Smooth muscle cell (in vitro differentiated cells): ENCODE results near the gene CTNNA2. TPM values are rescaled to one million over a fixed set of nuclear protein-coding genes. Genes with fewer than 3 reads are reported as not detected.
"Not testable (repeated sequence)": the region's sequence is repeated elsewhere in the genome, so short reads cannot be mapped to it uniquely, and the experiment has no call there.

Experiments used
- DNase-seq: peaks from one replicate; lab custom pipeline; 2025; ENCODE audit not compliant: unreplicated experiment; lab: John Stamatoyannopoulos, UW
- H2AFZ ChIP-seq: fragments of 200-600 bp; sonication (generic); 2 replicates; pipeline ENCODE4 v1.6.0; 2016; ENCODE audit warnings: antibody characterized with exemption, low read depth, mild to moderate bottlenecking
- H3F3A ChIP-seq: fragments of 200-600 bp; sonication (generic); 2 replicates; pipeline ENCODE4 v1.6.0; 2017; ENCODE audit warnings: antibody characterized with exemption, low read depth
- H3K27ac ChIP-seq: fragments of 200-600 bp; sonication (generic); 2 replicates; pipeline ENCODE4 v1.5.1; 2016; ENCODE audit warnings: low read depth, mild to moderate bottlenecking
- H3K27me3 ChIP-seq: fragments of 200-600 bp; sonication (generic); 2 replicates; pipeline ENCODE4 v1.6.1; 2016; ENCODE audit warnings: low read depth, mild to moderate bottlenecking
- H3K36me3 ChIP-seq: fragments of 200-600 bp; sonication (generic); 2 replicates; pipeline ENCODE4 v1.5.1; 2016; ENCODE audit warnings: low read depth
- H3K4me1 ChIP-seq: fragments of 200-600 bp; sonication (generic); 2 replicates; pipeline ENCODE4 v1.5.1; 2016; ENCODE audit warnings: low read depth
- H3K4me2 ChIP-seq: fragments of 200-600 bp; sonication (generic); 2 replicates; pipeline ENCODE4 v1.6.0; 2016; ENCODE audit warnings: mild to moderate bottlenecking
- H3K4me3 ChIP-seq: fragments of 200-600 bp; sonication (generic); 2 replicates; pipeline ENCODE4 v1.5.1; 2016; ENCODE audit warnings: mild to moderate bottlenecking
- H3K79me2 ChIP-seq: fragments of 200-600 bp; sonication (generic); 2 replicates; pipeline ENCODE4 v1.6.0; 2016; ENCODE audit warnings: low read depth, mild to moderate bottlenecking
- H3K9ac ChIP-seq: fragments of 200-600 bp; sonication (generic); 2 replicates; pipeline ENCODE4 v1.6.0; 2016; ENCODE audit warnings: low read depth
- H3K9me3 ChIP-seq: fragments of 200-600 bp; sonication (generic); replicated peaks from 2 replicates; pipeline ENCODE4 v1.5.1; 2016; ENCODE audit warnings: low read depth
- H4K20me1 ChIP-seq: fragments of 200-600 bp; sonication (generic); 2 replicates; pipeline ENCODE4 v1.6.0; 2016; ENCODE audit warnings: low read depth
- WGBS: methylation state at CpG from one replicate; pipeline ENCODE4 v1.1.7; 2016; ENCODE audit warnings: low lambda C conversion rate; 5-methylcytosine and 5-hydroxymethylcytosine counted together
- polyA plus RNA-seq: library from polyadenylated mRNA; unstranded; fragments of >200 nt; fragmentation: Nextera tagmentation; extraction: Ambion mirVana; gene quantifications from 2 replicates; pipeline ENCODE4 v1.2.1, GENCODE V29; 2016
- total RNA-seq: library from RNA; depleted of rRNA; stranded (reverse); fragments of >200 nt; gene quantifications from 2 replicates; pipeline ENCODE4 v1.2.3, GENCODE V29; 2014
- TF ChIP-seq, protein P1 (sequence below): fragments of 200-600 bp; sonication (generic); IDR thresholded peaks from 2 replicates; pipeline ENCODE4 v1.5.1; 2017; ENCODE audit warnings: borderline replicate concordance, mild to moderate bottlenecking, antibody characterized with exemption; ENCODE audit not compliant: insufficient read depth, poor library complexity, severe bottlenecking

CTNNA2 gene
- total and polyA plus RNA-seq, 2 experiments from 2014 or later: not detected

DNA sequence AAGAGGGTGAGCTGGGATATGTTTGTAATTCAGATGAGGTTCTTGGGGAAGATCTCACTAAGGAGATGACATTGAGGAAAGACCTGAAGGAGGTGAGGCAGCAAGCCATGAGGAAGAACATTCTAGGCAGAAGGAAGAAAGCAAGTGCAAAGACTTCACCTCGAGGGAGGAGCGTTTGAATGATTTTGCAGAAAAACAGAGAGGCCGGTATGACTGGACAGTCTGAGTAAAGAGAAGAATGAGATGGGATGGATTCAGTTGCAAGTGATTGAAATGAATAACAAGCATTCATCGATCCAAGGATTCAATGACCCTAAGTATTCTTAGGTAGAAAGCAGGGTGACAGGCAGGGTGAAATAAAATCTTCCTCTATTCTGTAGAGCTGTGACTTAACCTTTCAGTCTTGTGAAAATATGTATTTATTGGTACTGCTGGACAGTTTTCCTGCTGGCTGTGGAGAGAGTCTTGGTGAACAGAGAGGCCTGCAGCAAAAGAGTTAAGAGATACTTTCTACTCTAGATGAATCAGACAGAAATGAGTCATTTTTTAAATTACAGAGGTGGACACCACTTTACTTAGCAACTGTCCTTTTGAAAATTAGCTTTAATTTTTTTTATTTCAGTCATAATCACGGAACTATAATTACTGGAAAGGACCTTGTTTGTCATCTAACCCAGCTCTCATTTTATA lies 513.3 kb downstream of the CTNNA2 start:
- DNase-seq: no peak
- no peaks in the 10 kb centered on the region for H3K36me3 ChIP-seq
- no peaks in the 10 kb centered on the region for H3K4me1 ChIP-seq
- no peaks in the 10 kb centered on the region for H3K9me3 ChIP-seq
- H3K4me2 ChIP-seq: no peak overlapping the region
- no peak overlapping the region for H2AFZ ChIP-seq
- TF ChIP-seq, protein P1, sequence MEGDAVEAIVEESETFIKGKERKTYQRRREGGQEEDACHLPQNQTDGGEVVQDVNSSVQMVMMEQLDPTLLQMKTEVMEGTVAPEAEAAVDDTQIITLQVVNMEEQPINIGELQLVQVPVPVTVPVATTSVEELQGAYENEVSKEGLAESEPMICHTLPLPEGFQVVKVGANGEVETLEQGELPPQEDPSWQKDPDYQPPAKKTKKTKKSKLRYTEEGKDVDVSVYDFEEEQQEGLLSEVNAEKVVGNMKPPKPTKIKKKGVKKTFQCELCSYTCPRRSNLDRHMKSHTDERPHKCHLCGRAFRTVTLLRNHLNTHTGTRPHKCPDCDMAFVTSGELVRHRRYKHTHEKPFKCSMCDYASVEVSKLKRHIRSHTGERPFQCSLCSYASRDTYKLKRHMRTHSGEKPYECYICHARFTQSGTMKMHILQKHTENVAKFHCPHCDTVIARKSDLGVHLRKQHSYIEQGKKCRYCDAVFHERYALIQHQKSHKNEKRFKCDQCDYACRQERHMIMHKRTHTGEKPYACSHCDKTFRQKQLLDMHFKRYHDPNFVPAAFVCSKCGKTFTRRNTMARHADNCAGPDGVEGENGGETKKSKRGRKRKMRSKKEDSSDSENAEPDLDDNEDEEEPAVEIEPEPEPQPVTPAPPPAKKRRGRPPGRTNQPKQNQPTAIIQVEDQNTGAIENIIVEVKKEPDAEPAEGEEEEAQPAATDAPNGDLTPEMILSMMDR: no peak
- H3K27ac ChIP-seq: no peak overlapping the region
- H3K27me3 ChIP-seq: no peaks in the 10 kb centered on the region
- no peaks in the 10 kb centered on the region for H4K20me1 ChIP-seq
- H3K4me3 ChIP-seq: no peak overlapping the region
- WGBS: 86% methylated on average over 5 of the region's 5 CpGs
- no peak overlapping the region for H3K9ac ChIP-seq
- no peaks in the 10 kb centered on the region for H3K79me2 ChIP-seq
- H3F3A ChIP-seq: no peaks in the 10 kb centered on the region

- Histone ChIP-seq H3K4me3 (no peak overlapping the region), H2AFZ (no peak overlapping the region), H3K9me3 (no peaks in the 10 kb centered on the region), H3K27ac (no peak overlapping the region), H3K36me3 (no peaks in the 10 kb centered on the region), H3K9ac (no peak overlapping the region), H4K20me1 (no peaks in the 10 kb centered on the region), H3F3A (no peaks in the 10 kb centered on the region), H3K4me1 (no peaks in the 10 kb centered on the region), H3K79me2 (no peaks in the 10 kb centered on the region), H3K4me2 (no peak overlapping the region), H3K27me3 (no peaks in the 10 kb centered on the region)
- WGBS: 93% methylated on average over 3 of the region's 3 CpGs
- TF ChIP-seq, protein P1: no peak
- DNase-seq: no peak
Measured at GRCh38 chr2:80028051-80028450, 515.2 kb downstream of the CTNNA2 start.

GRCh38 chr2:80028584-80028983 lies 515.7 kb downstream of the CTNNA2 start:
- DNase-seq: no peak
- H3K4me3 ChIP-seq: no peak overlapping the region
- TF ChIP-seq, protein P1: no peak
- no peaks in the 10 kb centered on the region for H3K9me3 ChIP-seq
- no peak overlapping the region for H3K4me2 ChIP-seq
- no peaks in the 10 kb centered on the region for H3K36me3 ChIP-seq
- no peak overlapping the region for H3K27ac ChIP-seq
- H3K4me1 ChIP-seq: no peaks in the 10 kb centered on the region
- H3K9ac ChIP-seq: no peak overlapping the region
- H4K20me1 ChIP-seq: no peaks in the 10 kb centered on the region
- H3F3A ChIP-seq: no peaks in the 10 kb centered on the region
- no peaks in the 10 kb centered on the region for H3K27me3 ChIP-seq
- H2AFZ ChIP-seq: no peak overlapping the region
- no peaks in the 10 kb centered on the region for H3K79me2 ChIP-seq

DNA sequence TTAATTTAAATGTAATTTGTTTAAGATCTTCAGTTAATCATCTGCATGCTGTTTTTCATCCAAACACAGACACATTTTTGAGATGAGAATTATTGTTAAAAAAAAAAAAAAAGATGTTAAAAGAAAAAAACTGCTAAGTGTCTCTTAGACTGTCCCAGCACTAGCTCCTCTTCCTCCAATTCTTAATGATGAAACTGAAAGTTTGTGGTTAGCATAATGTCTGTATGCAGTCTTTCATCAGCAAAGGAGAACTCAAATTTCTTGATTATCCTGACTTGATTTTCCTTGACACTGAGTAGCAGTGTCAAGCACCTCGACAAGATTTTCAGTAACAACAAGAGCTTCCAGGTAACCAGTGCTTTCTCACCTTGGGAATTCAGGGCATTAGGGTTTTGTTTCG lies 517.3 kb downstream of the CTNNA2 start:
- no peaks in the 10 kb centered on the region for H4K20me1 ChIP-seq
- H3K9ac ChIP-seq: no peak overlapping the region
- no peak overlapping the region for H2AFZ ChIP-seq
- no peaks in the 10 kb centered on the region for H3K9me3 ChIP-seq
- no peaks in the 10 kb centered on the region for H3K36me3 ChIP-seq
- no peaks in the 10 kb centered on the region for H3K27me3 ChIP-seq
- H3K4me1 ChIP-seq: no peaks in the 10 kb centered on the region
- no peak overlapping the region for H3K4me2 ChIP-seq
- 82% methylated on average over 2 of the region's 2 CpGs for WGBS
- no peak overlapping the region for H3K27ac ChIP-seq
- no peak for DNase-seq
- H3K4me3 ChIP-seq: no peak overlapping the region
- H3K79me2 ChIP-seq: no peaks in the 10 kb centered on the region
- H3F3A ChIP-seq: no peaks in the 10 kb centered on the region
- TF ChIP-seq, protein P1: no peak

- not testable (repeated sequence) for H3K4me1 ChIP-seq, H3K4me3 ChIP-seq, H3K9ac ChIP-seq, H3K27me3 ChIP-seq, H4K20me1 ChIP-seq, H3K79me2 ChIP-seq, H3K4me2 ChIP-seq, H3K36me3 ChIP-seq, DNase-seq, H2AFZ ChIP-seq, H3F3A ChIP-seq, H3K9me3 ChIP-seq, H3K27ac ChIP-seq
- WGBS: 81% methylated on average over 7 of the region's 7 CpGs
Measured at GRCh38 chr2:80032684-80033083, 519.8 kb downstream of the CTNNA2 start.
